Measurements from ENCODE around the gene MYO10.
"Not testable (repeated sequence)": the region's sequence is repeated elsewhere in the genome, so short reads cannot be mapped to it uniquely, and the experiment has no call there.

Gene MYO10

GRCh38 chr5:16664368-16664767 is 271.7 kb downstream of the MYO10 start:
- no peak for DNase-seq

DNA sequence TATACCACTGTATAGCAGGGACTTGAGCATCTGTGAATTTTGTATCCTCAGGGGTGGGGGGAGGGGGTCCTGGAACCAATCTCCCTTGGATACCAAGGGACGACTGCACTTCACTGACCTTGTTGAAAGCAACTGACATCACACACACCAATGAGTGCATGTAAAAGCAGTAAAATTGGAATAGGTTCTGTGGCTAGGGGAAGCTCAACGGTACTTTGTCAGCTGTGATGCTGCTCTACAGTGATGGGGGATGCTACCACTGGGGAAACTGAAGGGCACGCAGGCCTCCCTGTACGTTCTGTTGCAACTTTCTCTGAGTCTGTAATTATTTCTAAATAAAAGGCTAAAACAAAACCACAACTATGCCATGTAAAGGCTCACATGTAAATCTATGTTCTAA is 272.2 kb downstream of the MYO10 start:
- DNase-seq: no peak

DNA sequence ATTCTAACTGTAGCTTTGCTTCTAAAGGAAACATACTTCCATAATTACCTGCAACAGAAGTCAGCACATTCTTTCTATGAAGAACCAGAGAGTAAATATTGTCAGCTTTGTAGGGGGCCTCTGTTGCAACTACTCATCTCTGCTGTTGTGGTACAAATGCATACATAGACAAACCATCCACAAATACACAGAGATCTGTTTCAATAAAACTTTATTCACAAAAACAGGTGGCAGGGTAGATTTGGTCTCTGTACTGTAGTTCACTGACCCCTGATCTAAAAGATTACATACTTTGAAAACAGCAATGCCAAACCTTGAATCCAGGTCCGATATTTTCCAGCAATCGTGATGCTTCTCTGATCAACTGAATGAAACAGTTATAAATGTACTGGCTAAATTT is 274.4 kb downstream of the MYO10 start:
- DNase-seq: no peak

GRCh38 chr5:16660982-16661381 is 275.1 kb downstream of the MYO10 start:
- DNase-seq: no peak

DNA sequence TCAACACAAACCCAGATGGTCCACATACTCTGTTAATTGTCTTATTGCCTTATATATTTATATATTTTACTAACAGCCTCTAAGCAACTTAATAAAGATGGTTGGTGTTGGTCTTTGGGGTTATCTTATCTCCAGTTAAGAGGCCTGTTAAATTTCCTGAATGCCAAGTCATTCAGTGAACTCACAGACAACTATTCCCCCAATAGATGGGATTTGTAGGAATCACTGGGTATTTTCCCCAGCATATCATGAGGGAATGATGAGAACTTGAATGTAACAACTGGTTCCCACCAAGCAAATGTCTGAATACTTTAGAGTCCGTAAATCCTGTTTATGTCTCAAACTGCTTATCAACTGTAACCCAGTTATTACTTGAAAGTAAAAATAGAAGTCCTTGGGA is 276.6 kb downstream of the MYO10 start:
- no peak for DNase-seq

- DNase-seq: no peak
Observed at GRCh38 chr5:16656561-16657191, 279.4 kb downstream of the MYO10 start.

- DNase-seq: no peak
Observed at GRCh38 chr5:16654647-16655334, 281.3 kb downstream of the MYO10 start.

- DNase-seq: not testable (repeated sequence)
Observed at GRCh38 chr5:16648739-16649138, 287.3 kb downstream of the MYO10 start.

- no peak for DNase-seq
Observed at GRCh38 chr5:16644301-16644889, 291.7 kb downstream of the MYO10 start.

GRCh38 chr5:16642867-16643266 is 293.2 kb downstream of the MYO10 start:
- DNase-seq: no peak

- no peak for DNase-seq
Observed at GRCh38 chr5:16639206-16639605, 296.9 kb downstream of the MYO10 start.

DNA sequence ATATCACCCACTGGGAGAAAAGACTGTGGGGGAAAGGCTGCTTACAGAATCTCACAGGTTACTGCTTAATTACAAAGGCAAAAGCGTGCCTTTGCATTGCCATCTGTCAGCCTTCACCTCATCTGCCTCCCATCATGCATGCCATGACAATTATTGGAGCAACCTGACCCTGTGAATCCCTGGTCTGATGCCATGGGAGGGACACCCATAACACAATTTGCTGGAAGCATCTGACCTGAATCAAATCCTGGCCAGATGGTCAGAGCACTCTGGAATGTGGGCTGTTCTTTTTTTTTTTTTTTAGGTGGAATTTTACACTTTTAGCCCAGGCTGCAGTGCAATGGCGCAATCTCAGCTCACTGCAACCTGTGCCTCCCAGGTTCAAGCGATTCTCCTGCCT is 307.7 kb downstream of the MYO10 start:
- DNase-seq: no peak

- peak; percentile 31 for DNase-seq
Observed at GRCh38 chr5:16626696-16627264, 309.3 kb downstream of the MYO10 start.

DNA sequence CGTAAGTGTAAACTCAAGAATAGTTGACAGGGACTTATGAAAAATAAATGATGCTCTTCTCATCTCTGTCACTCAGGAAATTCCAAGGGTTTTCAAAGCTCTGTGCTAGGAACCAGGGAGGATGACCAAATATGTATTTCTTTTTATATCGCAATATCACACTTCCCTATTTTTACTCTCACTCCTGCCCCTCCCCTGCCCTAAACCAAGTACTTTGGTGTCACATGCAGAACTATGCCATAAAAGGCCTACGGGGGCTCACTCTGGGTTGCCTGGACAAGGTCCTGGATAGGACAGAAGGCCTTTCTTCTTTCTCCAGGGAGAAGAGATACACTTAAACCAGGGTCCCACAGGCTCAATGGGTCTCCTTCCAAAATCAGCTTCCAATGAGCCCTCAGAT is 311.0 kb downstream of the MYO10 start:
- no peak for DNase-seq

DNA sequence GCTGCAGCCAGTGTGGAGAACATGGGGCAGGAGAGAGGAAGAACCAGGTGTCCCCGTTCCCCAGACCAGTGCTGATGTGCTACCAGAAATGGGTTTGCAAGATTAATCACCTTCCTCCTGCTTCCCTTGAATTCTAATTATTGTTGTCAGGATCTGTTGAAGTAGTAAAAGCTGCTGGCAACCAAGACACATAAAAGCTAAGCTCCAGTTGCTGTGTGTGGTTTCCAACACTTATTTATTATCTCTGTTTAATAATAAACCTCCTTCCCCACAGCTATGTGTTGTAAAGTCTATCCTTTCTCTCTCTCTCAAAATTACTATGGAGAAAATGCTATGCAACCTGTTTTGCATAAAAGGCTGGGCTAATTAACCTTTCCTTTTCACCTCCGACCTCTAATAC is 317.0 kb downstream of the MYO10 start:
- DNase-seq: no peak

- DNase-seq: no peak
Observed at GRCh38 chr5:16618138-16618897, 317.8 kb downstream of the MYO10 start.

DNA sequence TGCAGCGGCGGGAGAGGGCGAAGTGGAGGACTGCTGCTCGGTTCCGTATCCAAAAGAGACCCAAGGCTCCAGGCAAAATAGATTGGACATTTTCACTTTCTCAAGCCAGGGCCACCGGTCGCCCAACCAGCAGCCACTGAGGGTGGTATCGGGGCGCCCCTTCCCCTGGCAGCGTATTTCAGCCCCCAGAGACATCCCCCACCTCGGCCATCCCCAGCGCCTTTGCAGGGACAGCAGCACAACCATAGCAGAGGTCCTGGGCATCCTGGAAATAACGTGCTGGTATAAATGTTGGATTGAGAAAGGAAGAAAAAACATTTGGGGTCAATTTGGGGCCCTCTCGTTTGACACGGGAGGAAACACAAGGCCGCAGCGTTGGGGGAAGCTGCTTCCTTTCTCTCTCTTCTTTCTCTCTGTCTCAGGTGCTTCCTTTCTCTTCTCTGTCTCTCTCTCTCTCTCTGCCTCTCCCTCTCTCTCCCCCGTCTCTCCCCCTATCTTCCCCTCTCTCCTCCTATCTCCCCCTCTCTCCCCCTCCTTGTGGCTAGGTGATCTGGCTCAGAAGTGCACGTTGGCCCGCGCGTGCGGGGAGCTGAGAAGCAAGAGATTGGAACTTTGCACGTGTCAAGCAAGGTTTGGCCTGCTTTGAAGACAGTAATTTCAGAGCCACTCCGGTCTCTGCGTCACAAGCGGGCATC is 318.7 kb downstream of the MYO10 start:
- DNase-seq: peak; percentile 30

- peak; percentile 81 for DNase-seq
Observed at GRCh38 chr5:16616536-16617273, 319.4 kb downstream of the MYO10 start, which contains the start of gene RETREG1. RETREG1 (minus strand) TSS chr5:16616997; CDS start chr5:16616971, 26 bp downstream.

DNA sequence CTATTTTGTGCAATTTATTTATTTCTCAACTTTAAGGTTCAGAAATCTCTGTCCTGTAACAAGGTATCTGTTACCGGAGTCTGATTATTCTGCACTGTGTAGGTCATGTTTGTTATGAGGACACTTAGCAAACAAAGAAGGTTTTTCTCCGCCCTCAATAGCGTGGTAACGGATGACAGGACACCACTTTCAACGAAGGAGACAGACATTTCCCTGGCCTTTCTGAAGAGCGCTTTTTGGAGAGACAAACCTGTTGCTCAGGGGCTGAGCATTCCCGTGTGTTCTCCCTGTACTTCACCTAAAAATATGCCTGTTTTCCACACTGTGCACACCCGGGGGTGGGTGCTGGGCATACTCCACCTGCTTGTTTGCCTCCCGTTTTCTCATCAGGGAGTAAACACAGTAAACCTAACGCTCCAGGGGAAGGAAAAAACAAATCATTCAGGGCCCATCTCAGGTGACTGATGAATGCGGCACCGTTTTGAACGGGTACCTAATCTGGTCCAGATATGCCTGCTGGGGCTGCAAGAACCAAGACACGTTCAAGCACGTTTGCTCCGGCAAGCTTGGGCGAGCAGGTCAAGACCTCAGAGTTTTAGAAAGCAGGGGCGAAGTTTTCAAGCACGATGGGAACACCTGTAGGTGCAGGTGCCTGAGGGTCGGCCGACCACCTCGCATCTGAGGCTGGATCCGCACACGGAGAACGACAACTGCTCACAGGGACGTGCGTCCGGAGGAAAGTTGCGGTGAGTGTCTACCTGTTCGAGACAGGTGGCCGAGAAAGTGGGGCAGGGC is 320.1 kb downstream of the MYO10 start:
- DNase-seq: no peak

DNA sequence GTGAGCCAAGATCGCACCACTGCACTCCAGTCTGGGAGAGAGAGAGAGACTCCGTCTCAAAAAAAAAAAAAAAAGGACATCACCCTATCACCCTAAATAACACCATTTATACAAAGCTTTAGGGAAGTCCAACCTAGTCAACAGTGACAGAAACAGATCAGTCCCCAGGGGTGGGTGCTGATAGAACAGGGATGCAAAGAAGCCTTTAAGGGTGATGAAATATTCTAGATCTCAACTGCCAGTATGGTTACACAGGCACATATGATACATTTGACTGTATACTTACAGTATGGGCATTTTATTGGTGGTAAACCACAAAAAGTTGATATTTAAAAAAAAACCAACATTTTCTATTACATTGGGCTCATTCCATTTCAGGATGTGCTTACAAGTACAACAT is 324.1 kb downstream of the MYO10 start:
- DNase-seq: no peak

All from CD4-positive, alpha-beta T cell treated with Interleukin-4 for 4 hours (primary cell).